ENCODE measurements around the gene MVB12A.

DNA sequence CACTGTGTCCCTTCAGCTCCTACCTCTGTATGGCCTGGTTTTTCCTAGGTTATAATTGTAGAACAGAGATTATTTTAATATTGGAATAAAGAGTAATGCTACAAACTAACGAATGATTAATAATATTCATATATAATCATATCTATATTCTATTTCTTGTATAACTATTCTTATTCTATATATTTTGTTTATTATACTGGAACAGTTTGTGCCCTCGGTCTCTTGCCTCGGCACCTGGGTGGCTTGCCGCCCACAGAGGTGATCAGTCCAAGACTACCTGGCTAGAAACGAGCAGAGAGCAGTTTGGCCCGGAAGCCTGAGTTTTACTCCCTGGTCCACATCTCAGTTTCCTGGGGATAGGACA, 46.6 kb downstream of the MVB12A start:
- TF ChIP-seq POLR2AphosphoS5 (IDR thresholded peaks at IDR 0.05; ENCODE audit: insufficient read depth in 1 of 2, low read depth in 1 of 2) = no peak
- TF ChIP-seq, protein P1, sequence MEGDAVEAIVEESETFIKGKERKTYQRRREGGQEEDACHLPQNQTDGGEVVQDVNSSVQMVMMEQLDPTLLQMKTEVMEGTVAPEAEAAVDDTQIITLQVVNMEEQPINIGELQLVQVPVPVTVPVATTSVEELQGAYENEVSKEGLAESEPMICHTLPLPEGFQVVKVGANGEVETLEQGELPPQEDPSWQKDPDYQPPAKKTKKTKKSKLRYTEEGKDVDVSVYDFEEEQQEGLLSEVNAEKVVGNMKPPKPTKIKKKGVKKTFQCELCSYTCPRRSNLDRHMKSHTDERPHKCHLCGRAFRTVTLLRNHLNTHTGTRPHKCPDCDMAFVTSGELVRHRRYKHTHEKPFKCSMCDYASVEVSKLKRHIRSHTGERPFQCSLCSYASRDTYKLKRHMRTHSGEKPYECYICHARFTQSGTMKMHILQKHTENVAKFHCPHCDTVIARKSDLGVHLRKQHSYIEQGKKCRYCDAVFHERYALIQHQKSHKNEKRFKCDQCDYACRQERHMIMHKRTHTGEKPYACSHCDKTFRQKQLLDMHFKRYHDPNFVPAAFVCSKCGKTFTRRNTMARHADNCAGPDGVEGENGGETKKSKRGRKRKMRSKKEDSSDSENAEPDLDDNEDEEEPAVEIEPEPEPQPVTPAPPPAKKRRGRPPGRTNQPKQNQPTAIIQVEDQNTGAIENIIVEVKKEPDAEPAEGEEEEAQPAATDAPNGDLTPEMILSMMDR (IDR thresholded peaks at IDR 0.05) = no peak
